ENCODE measurements around the gene GULP1.

GULP1 gene

GRCh38 chr2:188333751-188334524 is 42.3 kb downstream of the GULP1 start:
- Histone ChIP-seq H3K9ac (ENCODE audit: low read length in 5 of 5) (peak overlapping the region in 1 of 5 donors; percentile 44), H3K4me3 (ENCODE audit: low read depth in 1 of 5, low read length in 5 of 5) (peak overlapping the region in 3 of 5 donors; percentile 14 to 53 (median 19)), H3K36me3 (ENCODE audit: control insufficient read depth in 5 of 5, insufficient read depth in 5 of 5, low read length in 5 of 5) (no peaks in the 10 kb centered on the region), H3K9me3 (ENCODE audit: control insufficient read depth in 5 of 5, low read length in 5 of 5) (no peaks in the 10 kb centered on the region), H3K27ac (ENCODE audit: low read depth, low read length) (peak overlapping the region; percentile 45), H3K27me3 (ENCODE audit: control insufficient read depth in 5 of 5, insufficient read depth in 4 of 5, low read length in 5 of 5) (no peaks in the 10 kb centered on the region), H3K4me1 (ENCODE audit: control insufficient read depth in 5 of 5, insufficient read depth in 5 of 5, low read length in 5 of 5) (peaks cover 0 to 5% (median 0%) of the 10 kb centered on the region in 5 donors)

GRCh38 chr2:188338463-188338862 is 46.8 kb downstream of the GULP1 start:
- no peak overlapping the region for H3K27ac ChIP-seq (ENCODE audit: low read depth, low read length)
- no peaks in the 10 kb centered on the region for H3K36me3 ChIP-seq (ENCODE audit: control insufficient read depth in 5 of 5, insufficient read depth in 5 of 5, low read length in 5 of 5)
- peaks cover 0 to 5% (median 0%) of the 10 kb centered on the region in 5 donors for H3K4me1 ChIP-seq (ENCODE audit: control insufficient read depth in 5 of 5, insufficient read depth in 5 of 5, low read length in 5 of 5)
- H3K9ac ChIP-seq (ENCODE audit: low read length in 5 of 5): no peak overlapping the region
- no peak overlapping the region for H3K4me3 ChIP-seq (ENCODE audit: low read depth in 1 of 5, low read length in 5 of 5)
- no peaks in the 10 kb centered on the region for H3K27me3 ChIP-seq (ENCODE audit: control insufficient read depth in 5 of 5, insufficient read depth in 4 of 5, low read length in 5 of 5)
- H3K9me3 ChIP-seq (ENCODE audit: control insufficient read depth in 5 of 5, low read length in 5 of 5): peaks cover 0 to 5% (median 0%) of the 10 kb centered on the region in 5 donors

- no peak overlapping the region for H3K9ac ChIP-seq (ENCODE audit: low read length in 5 of 5)
- no peaks in the 10 kb centered on the region for H3K4me1 ChIP-seq (ENCODE audit: control insufficient read depth in 5 of 5, insufficient read depth in 5 of 5, low read length in 5 of 5)
- H3K9me3 ChIP-seq (ENCODE audit: control insufficient read depth in 5 of 5, low read length in 5 of 5): peaks cover 0 to 5% (median 0%) of the 10 kb centered on the region in 5 donors
- H3K36me3 ChIP-seq (ENCODE audit: control insufficient read depth in 5 of 5, insufficient read depth in 5 of 5, low read length in 5 of 5): no peaks in the 10 kb centered on the region
- no peaks in the 10 kb centered on the region for H3K27me3 ChIP-seq (ENCODE audit: control insufficient read depth in 5 of 5, insufficient read depth in 4 of 5, low read length in 5 of 5)
- H3K4me3 ChIP-seq (ENCODE audit: low read depth in 1 of 5, low read length in 5 of 5): no peak overlapping the region
- H3K27ac ChIP-seq (ENCODE audit: low read depth, low read length): no peak overlapping the region
Measured at GRCh38 chr2:188340257-188340656, 48.6 kb downstream of the GULP1 start.

- no peaks in the 10 kb centered on the region for H3K27me3 ChIP-seq (ENCODE audit: control insufficient read depth in 5 of 5, insufficient read depth in 4 of 5, low read length in 5 of 5)
- no peaks in the 10 kb centered on the region for H3K36me3 ChIP-seq (ENCODE audit: control insufficient read depth in 5 of 5, insufficient read depth in 5 of 5, low read length in 5 of 5)
- H3K4me1 ChIP-seq (ENCODE audit: control insufficient read depth in 5 of 5, insufficient read depth in 5 of 5, low read length in 5 of 5): no peaks in the 10 kb centered on the region
- H3K9ac ChIP-seq (ENCODE audit: low read length in 5 of 5): no peak overlapping the region
- H3K9me3 ChIP-seq (ENCODE audit: control insufficient read depth in 5 of 5, low read length in 5 of 5): peaks cover 0 to 5% (median 0%) of the 10 kb centered on the region in 5 donors
- H3K27ac ChIP-seq (ENCODE audit: low read depth, low read length): no peak overlapping the region
- no peak overlapping the region for H3K4me3 ChIP-seq (ENCODE audit: low read depth in 1 of 5, low read length in 5 of 5)
Measured at GRCh38 chr2:188345020-188345419, 53.3 kb downstream of the GULP1 start.

GRCh38 chr2:188345426-188345825 is 53.8 kb downstream of the GULP1 start:
- no peak overlapping the region for H3K4me3 ChIP-seq (ENCODE audit: low read depth in 1 of 5, low read length in 5 of 5)
- peaks cover 0 to 3% (median 0%) of the 10 kb centered on the region in 5 donors for H3K9me3 ChIP-seq (ENCODE audit: control insufficient read depth in 5 of 5, low read length in 5 of 5)
- H3K27ac ChIP-seq (ENCODE audit: low read depth, low read length): no peak overlapping the region
- no peak overlapping the region for H3K9ac ChIP-seq (ENCODE audit: low read length in 5 of 5)
- H3K36me3 ChIP-seq (ENCODE audit: control insufficient read depth in 5 of 5, insufficient read depth in 5 of 5, low read length in 5 of 5): no peaks in the 10 kb centered on the region
- H3K27me3 ChIP-seq (ENCODE audit: control insufficient read depth in 5 of 5, insufficient read depth in 4 of 5, low read length in 5 of 5): no peaks in the 10 kb centered on the region
- no peaks in the 10 kb centered on the region for H3K4me1 ChIP-seq (ENCODE audit: control insufficient read depth in 5 of 5, insufficient read depth in 5 of 5, low read length in 5 of 5)

- no peaks in the 10 kb centered on the region for H3K9me3 ChIP-seq (ENCODE audit: control insufficient read depth in 5 of 5, low read length in 5 of 5)
- H3K27ac ChIP-seq (ENCODE audit: low read depth, low read length): no peak overlapping the region
- H3K4me3 ChIP-seq (ENCODE audit: low read depth in 1 of 5, low read length in 5 of 5): no peak overlapping the region
- no peaks in the 10 kb centered on the region for H3K27me3 ChIP-seq (ENCODE audit: control insufficient read depth in 5 of 5, insufficient read depth in 4 of 5, low read length in 5 of 5)
- H3K9ac ChIP-seq (ENCODE audit: low read length in 5 of 5): no peak overlapping the region
- no peaks in the 10 kb centered on the region for H3K36me3 ChIP-seq (ENCODE audit: control insufficient read depth in 5 of 5, insufficient read depth in 5 of 5, low read length in 5 of 5)
- H3K4me1 ChIP-seq (ENCODE audit: control insufficient read depth in 5 of 5, insufficient read depth in 5 of 5, low read length in 5 of 5): no peaks in the 10 kb centered on the region
Measured at GRCh38 chr2:188345831-188346458, 54.3 kb downstream of the GULP1 start.

- Histone ChIP-seq H3K9ac (ENCODE audit: low read length in 5 of 5) (no peak overlapping the region), H3K36me3 (ENCODE audit: control insufficient read depth in 5 of 5, insufficient read depth in 5 of 5, low read length in 5 of 5) (no peaks in the 10 kb centered on the region), H3K27me3 (ENCODE audit: control insufficient read depth in 5 of 5, insufficient read depth in 4 of 5, low read length in 5 of 5) (no peaks in the 10 kb centered on the region)
Measured at GRCh38 chr2:188349019-188349418, 57.3 kb downstream of the GULP1 start.

GRCh38 chr2:188353282-188353681 is 61.6 kb downstream of the GULP1 start:
- no peak overlapping the region for H3K4me3 ChIP-seq (ENCODE audit: low read depth in 1 of 5, low read length in 5 of 5)

More at GRCh38 chr2:188349019-188349418, 57.3 kb downstream of the GULP1 start:
- Histone ChIP-seq H3K27ac (ENCODE audit: low read depth, low read length) (no peak overlapping the region), H3K4me1 (ENCODE audit: control insufficient read depth in 5 of 5, insufficient read depth in 5 of 5, low read length in 5 of 5) (no peaks in the 10 kb centered on the region), H3K9me3 (ENCODE audit: control insufficient read depth in 5 of 5, low read length in 5 of 5) (no peaks in the 10 kb centered on the region), H3K4me3 (ENCODE audit: low read depth in 1 of 5, low read length in 5 of 5) (no peak overlapping the region)

GRCh38 chr2:188360485-188361263 is 69.0 kb downstream of the GULP1 start:
- Histone ChIP-seq H3K27me3 (ENCODE audit: control insufficient read depth in 5 of 5, insufficient read depth in 4 of 5, low read length in 5 of 5) (no peaks in the 10 kb centered on the region), H3K9me3 (ENCODE audit: control insufficient read depth in 5 of 5, low read length in 5 of 5) (no peaks in the 10 kb centered on the region), H3K9ac (ENCODE audit: low read length in 5 of 5) (no peak overlapping the region), H3K4me3 (ENCODE audit: low read depth in 1 of 5, low read length in 5 of 5) (no peak overlapping the region), H3K4me1 (ENCODE audit: control insufficient read depth in 5 of 5, insufficient read depth in 5 of 5, low read length in 5 of 5) (no peaks in the 10 kb centered on the region), H3K36me3 (ENCODE audit: control insufficient read depth in 5 of 5, insufficient read depth in 5 of 5, low read length in 5 of 5) (no peaks in the 10 kb centered on the region), H3K27ac (ENCODE audit: low read depth, low read length) (no peak overlapping the region)

More at GRCh38 chr2:188353282-188353681, 61.6 kb downstream of the GULP1 start:
- Histone ChIP-seq H3K9me3 (ENCODE audit: control insufficient read depth in 5 of 5, low read length in 5 of 5) (no peaks in the 10 kb centered on the region), H3K27me3 (ENCODE audit: control insufficient read depth in 5 of 5, insufficient read depth in 4 of 5, low read length in 5 of 5) (no peaks in the 10 kb centered on the region), H3K4me1 (ENCODE audit: control insufficient read depth in 5 of 5, insufficient read depth in 5 of 5, low read length in 5 of 5) (no peaks in the 10 kb centered on the region), H3K9ac (ENCODE audit: low read length in 5 of 5) (no peak overlapping the region), H3K27ac (ENCODE audit: low read depth, low read length) (no peak overlapping the region), H3K36me3 (ENCODE audit: control insufficient read depth in 5 of 5, insufficient read depth in 5 of 5, low read length in 5 of 5) (no peaks in the 10 kb centered on the region)
